ENCODE measurements around the gene RBMS3.
A peak's percentile ranks its signal among the peaks of the same experiment; 100 is the strongest.
"Not testable (repeated sequence)": the region's sequence is repeated elsewhere in the genome, so short reads cannot be mapped to it uniquely, and the experiment has no call there.

Gene RBMS3

GRCh38 chr3:29312960-29313452, 32.1 kb downstream of the RBMS3 start:
- DNase-seq: no peak

DNA sequence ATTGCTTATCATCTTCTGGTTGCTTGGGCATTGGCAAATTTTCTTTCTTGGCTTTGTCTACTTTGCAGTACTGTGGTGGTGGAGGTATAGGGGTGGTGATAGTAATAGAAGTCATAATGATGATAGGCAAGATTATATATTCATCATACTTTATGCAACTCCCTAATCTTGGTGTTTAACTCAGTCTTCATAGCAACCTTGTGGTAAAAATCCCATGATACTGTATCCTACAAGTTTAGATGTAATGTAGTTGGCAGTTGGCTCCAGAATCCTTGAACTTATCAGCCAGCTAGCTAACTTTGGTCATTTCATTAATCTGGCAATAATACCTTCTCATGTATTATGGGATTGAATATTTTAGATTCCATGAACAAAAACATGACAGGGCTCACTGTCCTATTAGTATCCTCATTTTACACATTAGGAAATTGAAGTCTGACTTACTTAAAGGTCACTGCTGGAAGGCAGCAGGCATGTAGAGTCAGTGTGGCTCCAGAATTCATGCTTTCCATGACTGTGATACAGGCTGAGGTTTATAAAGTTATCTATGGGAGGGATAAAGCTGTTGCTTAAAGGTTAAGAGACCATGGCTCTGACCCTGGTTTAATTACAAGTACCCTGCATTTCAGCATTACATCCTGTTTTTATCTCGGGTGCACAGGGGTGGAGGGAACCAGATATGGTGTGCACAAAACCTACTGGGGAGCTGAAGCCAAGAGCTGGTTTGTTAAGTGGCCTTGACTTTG, 33.3 kb downstream of the RBMS3 start:
- no peak for DNase-seq

DNA sequence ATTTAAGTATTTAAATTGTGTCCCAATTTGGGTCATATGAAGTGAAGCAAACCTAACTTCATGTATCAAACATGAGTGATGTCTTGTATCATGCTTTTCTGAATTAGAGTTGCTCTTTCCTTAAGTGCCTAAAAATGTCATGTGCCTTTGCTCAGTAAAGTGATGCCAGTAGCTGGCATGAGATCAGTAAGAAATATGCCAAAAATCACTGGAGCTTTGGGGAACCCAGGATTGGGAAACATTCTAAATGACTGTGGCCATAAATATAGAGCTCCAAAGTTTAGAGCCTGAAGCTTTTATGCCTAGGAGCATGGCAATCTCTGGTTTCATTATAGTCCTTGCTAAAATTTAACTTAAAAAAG, 33.8 kb downstream of the RBMS3 start:
- no peak for DNase-seq

GRCh38 chr3:29317659-29318173, 36.8 kb downstream of the RBMS3 start:
- DNase-seq: no peak

- no peak for DNase-seq
Observed at GRCh38 chr3:29318251-29318650, 37.4 kb downstream of the RBMS3 start.

GRCh38 chr3:29319262-29319661, 38.4 kb downstream of the RBMS3 start:
- DNase-seq: peak in 1 of 4 experiments; percentile 20

GRCh38 chr3:29319798-29320197, 38.9 kb downstream of the RBMS3 start:
- no peak for DNase-seq

DNA sequence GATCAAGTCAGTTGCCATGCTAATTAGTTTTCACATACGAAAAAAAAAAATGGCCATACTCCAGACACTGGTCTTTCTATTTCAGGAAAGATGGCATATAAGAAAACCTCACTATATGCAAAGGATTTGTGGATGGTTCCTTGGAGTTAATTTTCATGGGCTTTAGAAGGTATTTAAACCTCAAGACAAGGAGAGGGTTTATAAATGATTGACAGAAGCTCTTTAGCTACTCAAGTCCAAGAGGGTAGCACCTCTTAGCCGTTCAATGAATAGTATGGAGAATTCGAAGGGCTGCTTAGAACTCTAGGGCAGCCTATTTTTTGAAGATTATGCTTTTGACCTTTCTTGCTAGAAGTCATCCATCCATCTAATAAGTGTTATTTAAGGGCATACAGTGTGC, 41.7 kb downstream of the RBMS3 start:
- no peak for DNase-seq

GRCh38 chr3:29324180-29324651, 43.3 kb downstream of the RBMS3 start:
- DNase-seq: peak; percentile 38 to 75 (median 62)

GRCh38 chr3:29326540-29326939, 45.7 kb downstream of the RBMS3 start:
- not testable (repeated sequence) for DNase-seq

GRCh38 chr3:29329986-29330890, 49.4 kb downstream of the RBMS3 start:
- DNase-seq: no peak

DNA sequence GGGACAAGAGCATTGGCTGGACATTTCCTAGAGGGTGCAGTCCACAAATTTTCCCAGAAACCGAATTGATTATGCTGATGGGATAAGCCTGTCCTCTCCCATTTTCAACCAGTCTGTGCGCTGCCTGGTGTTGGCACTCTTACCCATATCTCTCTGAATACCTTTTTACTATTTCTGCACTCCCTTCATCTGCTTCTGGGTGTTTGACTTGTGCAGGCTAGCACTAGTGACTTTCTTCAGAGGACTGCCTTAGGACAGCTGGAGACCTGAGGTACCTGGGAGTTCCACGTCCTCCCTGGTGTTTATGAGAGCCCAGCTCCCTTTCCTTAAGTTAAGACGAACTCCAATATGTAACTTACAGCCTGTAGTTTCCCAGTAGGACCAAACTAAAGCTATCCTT, 50.2 kb downstream of the RBMS3 start:
- DNase-seq: no peak

DNA sequence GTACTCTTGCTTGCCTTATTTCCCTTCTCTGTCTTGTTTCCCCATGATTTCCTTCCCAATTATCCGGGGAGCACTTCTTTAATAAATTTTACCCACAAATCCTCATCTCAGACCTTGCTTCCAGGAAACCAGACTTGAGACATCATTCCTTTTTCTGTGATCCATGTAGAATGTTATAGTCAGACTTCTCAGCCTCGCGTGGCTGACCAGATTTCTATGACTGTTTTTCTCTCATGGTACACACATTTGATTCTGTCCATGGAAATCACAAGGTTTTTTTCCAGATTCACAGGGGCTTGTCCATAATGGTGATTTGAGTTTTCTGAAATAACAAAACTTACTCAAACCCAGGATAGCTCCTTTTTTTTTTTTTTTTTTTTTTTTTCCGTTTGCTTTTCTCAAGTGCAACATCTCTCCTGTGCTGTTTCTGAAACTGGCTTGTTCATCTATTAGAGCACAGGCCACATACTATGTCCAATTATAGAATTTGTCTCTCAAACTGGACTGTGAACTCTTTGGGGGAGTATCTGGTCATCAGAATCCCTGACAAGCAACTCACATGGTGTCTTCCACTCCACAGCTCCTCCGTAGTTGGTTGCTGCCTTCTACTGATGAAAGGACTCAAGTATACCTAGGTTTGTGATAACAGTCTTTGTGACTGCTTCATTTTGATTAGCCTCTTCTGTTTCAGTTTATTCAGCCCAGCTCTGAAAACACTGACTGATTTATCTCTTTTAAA, 50.8 kb downstream of the RBMS3 start:
- DNase-seq: no peak

GRCh38 chr3:29332195-29332637, 51.3 kb downstream of the RBMS3 start:
- no peak for DNase-seq

DNA sequence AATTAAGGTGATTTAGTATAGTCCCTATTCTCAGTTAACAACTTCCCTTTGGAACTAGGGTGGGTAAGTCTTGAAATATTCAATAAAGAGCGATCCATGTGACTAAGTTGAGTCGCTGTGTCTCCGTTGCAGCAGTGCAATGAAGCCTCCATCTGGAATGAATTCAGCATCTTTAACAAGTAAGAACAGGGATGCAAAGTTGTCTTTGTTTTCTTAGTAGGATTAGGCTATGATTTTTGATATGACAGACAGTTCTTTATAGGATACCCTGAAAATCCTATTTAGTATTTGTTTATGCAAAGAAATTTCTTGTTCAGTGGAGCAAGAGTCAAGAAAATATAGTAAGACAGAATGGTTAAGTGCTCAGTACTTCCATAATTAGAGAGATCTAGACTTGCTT, 52.7 kb downstream of the RBMS3 start:
- no peak for DNase-seq

- no peak for DNase-seq
Observed at GRCh38 chr3:29334706-29335105, 53.8 kb downstream of the RBMS3 start.

- DNase-seq: peak; percentile 56 to 81 (median 73)
Observed at GRCh38 chr3:29335438-29335837, 54.6 kb downstream of the RBMS3 start.

DNA sequence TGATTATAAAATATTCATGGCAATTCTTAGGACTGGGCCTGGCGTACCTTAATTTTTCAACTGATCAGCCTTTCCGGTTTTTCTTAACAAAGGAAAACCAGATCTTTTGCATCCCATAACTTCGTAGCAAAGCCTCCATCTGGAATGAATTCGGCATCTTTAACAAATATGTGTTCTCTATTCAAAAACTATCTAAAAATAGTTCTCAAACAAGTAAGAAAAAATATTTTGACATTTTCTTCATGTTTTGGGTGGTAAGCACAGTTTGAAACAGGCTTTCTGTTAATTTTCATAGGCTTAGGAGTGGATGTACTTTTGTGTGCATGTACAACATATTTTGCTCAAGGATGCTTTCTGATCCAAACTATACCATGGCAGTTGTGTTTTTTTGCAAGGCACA, 55.1 kb downstream of the RBMS3 start:
- no peak for DNase-seq

- no peak for DNase-seq
Observed at GRCh38 chr3:29337565-29337964, 56.7 kb downstream of the RBMS3 start.

- DNase-seq: no peak
Observed at GRCh38 chr3:29338377-29338776, 57.5 kb downstream of the RBMS3 start.

DNA sequence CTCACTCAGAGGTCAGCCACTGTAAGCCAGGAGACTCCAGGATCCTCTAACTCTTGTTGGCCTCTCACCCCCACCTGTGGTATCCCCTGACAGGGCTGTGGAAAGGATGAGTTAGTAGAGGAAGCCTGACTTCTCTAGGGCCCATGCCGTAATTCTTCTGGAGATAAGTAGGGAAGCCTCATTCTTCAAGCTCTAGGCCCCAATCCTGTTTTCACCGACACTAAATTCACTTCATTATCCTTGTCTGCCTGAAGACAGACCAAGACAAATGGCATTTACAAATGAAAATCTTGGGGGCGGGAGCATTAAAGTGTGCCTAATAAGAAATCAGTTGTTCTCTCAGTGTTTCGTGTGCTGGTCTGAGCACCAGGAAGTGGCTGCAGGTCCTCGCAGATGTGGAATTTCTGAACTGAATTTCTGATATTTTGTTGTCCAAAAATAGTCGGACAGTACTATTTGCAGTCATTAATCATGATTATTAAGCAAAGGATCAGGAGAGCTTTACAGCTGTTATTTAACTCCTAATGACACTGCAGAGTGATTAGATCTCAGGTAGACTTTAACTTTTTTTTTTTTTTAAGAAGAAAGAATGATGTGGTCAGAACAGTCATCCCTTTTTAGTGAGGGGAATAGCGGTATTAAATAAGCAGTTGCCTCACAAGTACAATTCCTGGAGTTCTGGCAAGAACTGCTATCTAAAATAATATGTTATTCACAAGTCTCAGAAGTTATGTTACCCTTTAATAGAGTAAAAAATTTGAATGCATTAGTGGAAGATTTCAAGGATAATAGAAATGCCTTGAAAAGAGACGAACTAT, 58.4 kb downstream of the RBMS3 start:
- DNase-seq: no peak

DNA sequence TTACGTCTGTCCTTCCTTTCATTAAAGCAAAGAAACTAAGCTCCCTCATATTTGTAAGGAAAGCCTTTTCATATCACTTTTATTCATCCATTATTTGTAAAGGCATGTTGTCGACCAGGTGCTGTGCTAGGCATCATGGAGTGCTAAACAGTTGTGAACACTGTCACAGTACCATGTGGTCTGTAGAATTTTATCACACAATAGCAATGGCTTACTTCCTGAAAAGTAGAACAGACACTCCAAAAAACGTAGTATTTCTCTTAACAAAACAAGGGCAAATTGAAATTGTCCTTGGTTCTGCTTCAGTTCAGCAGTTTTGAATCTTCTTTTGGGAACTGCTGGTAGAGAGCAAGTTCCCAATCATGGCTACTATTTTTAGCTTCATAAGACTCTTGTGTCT, 63.3 kb downstream of the RBMS3 start:
- DNase-seq: peak in 2 of 4 experiments; percentile 4 to 25
